Measurements from ENCODE around the gene ATP9B.

ATP9B gene

GRCh38 chr18:79402977-79403722 is 334.0 kb downstream of the ATP9B start:
- TF ChIP-seq CTCF (IDR thresholded peaks at IDR 0.05; ENCODE audit: low read depth, low read length): no peak
- H3K4me3 ChIP-seq (ENCODE audit: low read depth, low read length): no peak overlapping the region

- H3K4me3 ChIP-seq (ENCODE audit: low read depth, low read length): no peak overlapping the region
- no peak for TF ChIP-seq CTCF (IDR thresholded peaks at IDR 0.05; ENCODE audit: low read depth, low read length)
Measured at GRCh38 chr18:79403723-79404566, 334.8 kb downstream of the ATP9B start.

- no peak for TF ChIP-seq CTCF (IDR thresholded peaks at IDR 0.05; ENCODE audit: low read depth, low read length)
- H3K4me3 ChIP-seq (ENCODE audit: low read depth, low read length): no peak overlapping the region
Measured at GRCh38 chr18:79404567-79404910, 335.3 kb downstream of the ATP9B start.

GRCh38 chr18:79405019-79405780 is 336.0 kb downstream of the ATP9B start:
- no peak for TF ChIP-seq CTCF (IDR thresholded peaks at IDR 0.05; ENCODE audit: low read depth, low read length)
- H3K4me3 ChIP-seq (ENCODE audit: low read depth, low read length): no peak overlapping the region

GRCh38 chr18:79405781-79406575 is 336.8 kb downstream of the ATP9B start:
- no peak for TF ChIP-seq CTCF (IDR thresholded peaks at IDR 0.05; ENCODE audit: low read depth, low read length)
- H3K4me3 ChIP-seq (ENCODE audit: low read depth, low read length): no peak overlapping the region

GRCh38 chr18:79406708-79407107 is 337.5 kb downstream of the ATP9B start:
- TF ChIP-seq CTCF (IDR thresholded peaks at IDR 0.05; ENCODE audit: low read depth, low read length): no peak
- H3K4me3 ChIP-seq (ENCODE audit: low read depth, low read length): no peak overlapping the region

Data from WI38 (cell line).